HepG2 (cell line): ENCODE data around the gene ADI1. TPM values are rescaled to one million over a fixed set of nuclear protein-coding genes. Genes with fewer than 3 reads are reported as not detected.

Source experiments
- ARNT2 ChIP-seq: sonication (generic); formaldehyde crosslinking; IDR thresholded peaks from 2 replicates; pipeline ENCODE4 v1.8.0; 2022; ENCODE audit warnings: mild to moderate bottlenecking, low read depth, missing genetic modification reagents, moderate library complexity
- E2F5 ChIP-seq: sonication (generic); formaldehyde crosslinking; conservative IDR thresholded peaks from 2 replicates; pipeline ENCODE4 v1.4.0; 2020; ENCODE audit warnings: missing genetic modification reagents
- ELK4 ChIP-seq: sonication (generic); formaldehyde crosslinking; IDR thresholded peaks from 2 replicates; pipeline ENCODE4 v1.9.0; 2021; ENCODE audit warnings: missing genetic modification reagents, borderline replicate concordance
- GATAD2A ChIP-seq: IDR thresholded peaks from 2 replicates; pipeline ENCODE4 v1.6.1; 2016
- HOXA9 ChIP-seq: sonication (generic); formaldehyde crosslinking; IDR thresholded peaks from 2 replicates; pipeline ENCODE4 v1.8.1; 2022; ENCODE audit warnings: missing genetic modification reagents, mild to moderate bottlenecking, moderate library complexity, borderline replicate concordance
- MLX ChIP-seq: IDR thresholded peaks from 2 replicates; pipeline ENCODE4 v1.6.1; 2016
- PAWR ChIP-seq: sonication (generic); formaldehyde crosslinking; IDR thresholded peaks from 2 replicates; pipeline ENCODE4 v1.4.0; 2020; ENCODE audit warnings: missing genetic modification reagents, mild to moderate bottlenecking, borderline replicate concordance
- RFX5 ChIP-seq: IDR thresholded peaks from 2 replicates; pipeline ENCODE4 v1.6.1; 2011; ENCODE audit warnings: low read depth, low read length, improper control_type of control experiment
- SMARCE1 ChIP-seq: fragments of 450-650 bp; IDR thresholded peaks from 2 replicates; pipeline ENCODE4 v1.6.1; 2017; ENCODE audit warnings: borderline replicate concordance
- TEAD3 ChIP-seq: optimal IDR thresholded peaks from 2 replicates; pipeline ENCODE3; 2016; ENCODE audit warnings: borderline replicate concordance
- ZBTB21 ChIP-seq: sonication (generic); formaldehyde crosslinking; IDR thresholded peaks from 2 replicates; pipeline ENCODE4 v1.4.0; 2020; ENCODE audit warnings: missing genetic modification reagents
- ZBTB34 ChIP-seq: sonication (generic); formaldehyde crosslinking; IDR thresholded peaks from 2 replicates; pipeline ENCODE4 v1.8.0; 2022; ENCODE audit warnings: mild to moderate bottlenecking, missing genetic modification reagents
- ZNF225 ChIP-seq: sonication (generic); formaldehyde crosslinking; IDR thresholded peaks from 2 replicates; pipeline ENCODE4 v1.4.0; 2020; ENCODE audit warnings: mild to moderate bottlenecking, missing genetic modification reagents
- ZNF232 ChIP-seq: sonication (generic); formaldehyde crosslinking; IDR thresholded peaks from 2 replicates; pipeline ENCODE4 v1.4.0; 2020; ENCODE audit warnings: missing genetic modification reagents, borderline replicate concordance
- ZNF30 ChIP-seq: sonication (generic); formaldehyde crosslinking; IDR thresholded peaks from 2 replicates; pipeline ENCODE4 v1.5.0; 2020; ENCODE audit warnings: mild to moderate bottlenecking, missing genetic modification reagents
- ZNF362 ChIP-seq: sonication (generic); formaldehyde crosslinking; IDR thresholded peaks from 2 replicates; pipeline ENCODE4 v1.4.0; 2020; ENCODE audit warnings: missing genetic modification reagents, mild to moderate bottlenecking, borderline replicate concordance
- ZNF577 ChIP-seq: sonication (generic); formaldehyde crosslinking; IDR thresholded peaks from 2 replicates; pipeline ENCODE4 v1.4.0; 2020; ENCODE audit warnings: mild to moderate bottlenecking, low read depth, missing genetic modification reagents, borderline replicate concordance
- ZNF674 ChIP-seq: sonication (generic); formaldehyde crosslinking; IDR thresholded peaks from 2 replicates; pipeline ENCODE4 v1.5.0; 2020; ENCODE audit warnings: low read depth, mild to moderate bottlenecking, missing genetic modification reagents
- ZNF770 ChIP-seq: sonication (generic); formaldehyde crosslinking; IDR thresholded peaks from 2 replicates; pipeline ENCODE4 v1.5.0; 2020; ENCODE audit warnings: mild to moderate bottlenecking, missing genetic modification reagents
- polyA plus RNA-seq, 8 experiments: library from polyadenylated mRNA; depleted of rRNA in 3 of 8; stranded (reverse) in 7 of 8; unstranded in 1 of 8; fragments of >200 nt; fragmentation: Illumina TruSeq in 4 of 8; extraction: Trizol in 4 of 8; gene quantifications; 2 replicates each; pipeline versions ENCODE4 v1.2.1 to v1.2.3, GENCODE V29; 2011 to 2016; ENCODE audit warnings: low read depth in 4 of 8, missing spikeins in 1 of 8, mixed read lengths in 1 of 8; ENCODE audit not compliant: insufficient read depth in 1 of 8
- total RNA-seq, 5 experiments: library from RNA; depleted of rRNA; stranded (reverse); fragments of >200 nt; fragmentation: Illumina TruSeq; extraction: Trizol; gene quantifications; 2 replicates each; pipeline ENCODE4 v1.2.3, GENCODE V29; 2016; ENCODE audit warnings: low read depth in 1 of 5

ADI1 gene
- total and polyA plus RNA-seq, 2 of the 13 experiments (the other 11 are each of a cell fraction or from before 2014, with no cell fraction given) = 28.7 to 123 TPM

GRCh38 chr2:3535794-3536681, 16.7 kb upstream of the ADI1 start (continued):
- no peak for TF ChIP-seq RFX5
- TF ChIP-seq MLX (CRISPR knock-in tag) = peak; percentile 21; the same call in 1 of the 2 replicates
- TF ChIP-seq PAWR (CRISPR knock-in tag) = peak; percentile 48; the same call in 1 of the 2 replicates
- TF ChIP-seq ZNF232 (CRISPR knock-in tag) = no peak; the same call in 1 of the 2 replicates
- no peak for TF ChIP-seq SMARCE1
- 0 out of 2 replicates have a peak, but pooled peaks have one; percentile 17 for TF ChIP-seq ZNF225 (CRISPR knock-in tag)
- TF ChIP-seq ZBTB34 (CRISPR knock-in tag) = no peak; the same call in 1 of the 2 replicates
- TF ChIP-seq HOXA9 = no peak
- TF ChIP-seq ZNF577 (CRISPR knock-in tag) = no peak
- no peak; the same call in 1 of the 2 replicates for TF ChIP-seq ZNF770 (CRISPR knock-in tag)
- peak; percentile 70 for TF ChIP-seq TEAD3 (CRISPR knock-in tag)
- 0 out of 2 replicates have a peak, but pooled peaks have one; percentile 29 for TF ChIP-seq ZBTB21
- no peak for TF ChIP-seq ZNF674 (CRISPR knock-in tag)
- no peak for TF ChIP-seq E2F5 (CRISPR knock-in tag)
- peak; percentile 48; the same call in 1 of the 2 replicates for TF ChIP-seq GATAD2A (CRISPR knock-in tag)
- TF ChIP-seq ARNT2 (CRISPR knock-in tag) = peak; percentile 66
- TF ChIP-seq ZNF362 = no peak
- TF ChIP-seq ELK4 (CRISPR knock-in tag) = no peak
- no peak for TF ChIP-seq ZNF30 (CRISPR knock-in tag)
